GM23338 (cell line): Measurements from ENCODE around the gene LPP. TPM values are rescaled to one million over a fixed set of nuclear protein-coding genes. Genes with fewer than 3 reads are reported as not detected.

Experiments
- ATAC-seq: fragments of 200-7000 bp; cut with Tn5 transposase; 3 replicates; pipeline ENCODE4 v1.9.1; 2020
- DNase-seq: peaks from one replicate; pipeline ENCODE4 v3.0.0-alpha.2; 2015; ENCODE audit warnings: low spot score
- H2AFZ ChIP-seq: fragments of 200-600 bp; sonication (generic); 2 replicates; pipeline ENCODE4 v1.8.0; 2016; ENCODE audit warnings: antibody characterized with exemption, mild to moderate bottlenecking, moderate library complexity
- H3F3A ChIP-seq: fragments of 200-600 bp; sonication (generic); replicated peaks from 2 replicates; pipeline ENCODE4 v1.8.0; 2017; ENCODE audit warnings: antibody characterized with exemption, mixed run types, low read depth
- H3K27ac ChIP-seq: fragments of 200-600 bp; sonication (generic); 2 replicates; pipeline ENCODE4 v1.6.1; 2016; ENCODE audit warnings: low read depth
- H3K27me3 ChIP-seq: fragments of 200-600 bp; sonication (generic); 2 replicates; pipeline ENCODE4 v1.8.0; 2016; ENCODE audit warnings: mild to moderate bottlenecking, mixed run types, moderate library complexity; ENCODE audit not compliant: insufficient read depth
- H3K36me3 ChIP-seq: fragments of 200-600 bp; sonication (generic); 2 replicates; pipeline ENCODE4 v1.8.0; 2016; ENCODE audit warnings: mild to moderate bottlenecking; ENCODE audit not compliant: insufficient read depth
- H3K4me1 ChIP-seq: fragments of 200-600 bp; sonication (generic); 2 replicates; pipeline ENCODE4 v1.8.0; 2016; ENCODE audit warnings: mild to moderate bottlenecking, moderate library complexity; ENCODE audit not compliant: insufficient read depth
- H3K4me2 ChIP-seq: fragments of 200-600 bp; sonication (generic); 2 replicates; pipeline ENCODE4 v1.7.1; 2017; ENCODE audit warnings: mixed run types
- H3K4me3 ChIP-seq: fragments of 200-600 bp; sonication (generic); 2 replicates; pipeline ENCODE4 v1.6.1; 2016; ENCODE audit warnings: mixed run types
- H3K79me2 ChIP-seq: fragments of 200-600 bp; sonication (generic); replicated peaks from 2 replicates; pipeline ENCODE4 v1.8.0; 2017; ENCODE audit warnings: mild to moderate bottlenecking; ENCODE audit not compliant: insufficient read depth
- H3K9me2 ChIP-seq: fragments of 200-600 bp; sonication (generic); 2 replicates; pipeline ENCODE4 v1.8.0; 2017; ENCODE audit not compliant: insufficient read depth
- H4K20me1 ChIP-seq: fragments of 200-600 bp; sonication (generic); replicated peaks from 2 replicates; pipeline ENCODE4 v1.8.0; 2017; ENCODE audit warnings: mild to moderate bottlenecking; ENCODE audit not compliant: insufficient read depth
- H3K27ac Mint-ChIP-seq: 2 replicates; pipeline ENCODE4 v1.8.0; 2020; ENCODE audit warnings: inconsistent platforms, mild to moderate bottlenecking, moderate library complexity, mixed read lengths
- H3K27me3 Mint-ChIP-seq: 3 replicates; pipeline ENCODE4 v1.8.0; 2022; ENCODE audit warnings: low read depth, mild to moderate bottlenecking, moderate library complexity, mixed read lengths, inconsistent platforms; ENCODE audit not compliant: insufficient read depth, poor library complexity
- H3K36me3 Mint-ChIP-seq: 3 replicates; pipeline ENCODE4 v1.8.0; 2021; ENCODE audit warnings: low read depth, mild to moderate bottlenecking, inconsistent platforms, moderate library complexity, mixed read lengths
- H3K4me1 Mint-ChIP-seq: 3 replicates; pipeline ENCODE4 v1.8.0; 2020; ENCODE audit warnings: mild to moderate bottlenecking, inconsistent platforms, mixed read lengths
- H3K4me3 Mint-ChIP-seq: 3 replicates; pipeline ENCODE4 v1.8.0; 2021; ENCODE audit warnings: moderate library complexity, mild to moderate bottlenecking, inconsistent platforms, mixed read lengths
- H3K9me3 Mint-ChIP-seq: 3 replicates; pipeline ENCODE4 v1.8.0; 2020; ENCODE audit warnings: moderate library complexity, mild to moderate bottlenecking, inconsistent platforms, mixed read lengths
- CREB1 ChIP-seq: fragments of 250-450 bp; sonication (Bioruptor Pico); IDR thresholded peaks from 2 replicates; pipeline ENCODE4 v1.5.0; 2020; ENCODE audit warnings: low read depth, mild to moderate bottlenecking, moderate library complexity
- CTCF ChIP-seq, 2 experiments: fragments of 200-600 bp in 1 of 2; sonication (generic) in 1 of 2; conservative IDR thresholded peaks; 2 replicates each; pipeline versions ENCODE4 v1.5.1 to v1.6.1; 2016 to 2017; ENCODE audit warnings: antibody characterized with exemption in 2 of 2, low read depth in 2 of 2, mild to moderate bottlenecking in 2 of 2, moderate library complexity in 1 of 2
- EZH2 ChIP-seq: fragments of 200-600 bp; sonication (generic); IDR thresholded peaks from one replicate; pipeline ENCODE4 v1.8.0; 2017; ENCODE audit warnings: antibody characterized with exemption, mild to moderate bottlenecking, low read depth; ENCODE audit not compliant: unreplicated experiment
- EZH2phosphoT487 ChIP-seq: fragments of 200-600 bp; sonication (generic); IDR thresholded peaks from one replicate; pipeline ENCODE4 v1.8.1; 2018; ENCODE audit warnings: antibody characterized with exemption; ENCODE audit not compliant: unreplicated experiment
- NANOG ChIP-seq: IDR thresholded peaks from 2 replicates; pipeline ENCODE4 v1.6.1; 2016; ENCODE audit warnings: antibody characterized with exemption, borderline replicate concordance
- POLR2AphosphoS5 ChIP-seq: IDR thresholded peaks from 2 replicates; pipeline ENCODE4 v1.6.1; 2016; ENCODE audit warnings: antibody characterized with exemption, low read depth
- REST ChIP-seq: IDR thresholded peaks from one replicate; pipeline ENCODE4 v1.6.1; 2018; ENCODE audit warnings: antibody characterized with exemption; ENCODE audit not compliant: unreplicated experiment
- ZNF114 ChIP-seq: fragments of 250-450 bp; sonication (Bioruptor Pico); IDR thresholded peaks from 2 replicates; pipeline ENCODE4 v1.5.0; 2020; ENCODE audit warnings: mild to moderate bottlenecking, moderate library complexity
- ZNF331 ChIP-seq: fragments of 250-450 bp; sonication (Bioruptor Pico); IDR thresholded peaks from 2 replicates; pipeline ENCODE4 v1.5.0; 2020; ENCODE audit warnings: low read depth, mild to moderate bottlenecking, moderate library complexity
- ZNF462 ChIP-seq: fragments of 250-450 bp; sonication (Bioruptor Pico); IDR thresholded peaks from 2 replicates; pipeline ENCODE4 v1.5.0; 2020; ENCODE audit warnings: mild to moderate bottlenecking, moderate library complexity
- polyA plus RNA-seq: library from polyadenylated mRNA; unstranded; fragments of >200 nt; fragmentation: Nextera tagmentation; extraction: Ambion mirVana; gene quantifications from 2 replicates; pipeline ENCODE4 v1.2.1, GENCODE V29; 2016
- total RNA-seq: library from RNA; depleted of rRNA; stranded (reverse); fragments of >200 nt; shearing (Covaris generic); gene quantifications from 2 replicates; pipeline ENCODE4 v1.2.3, GENCODE V29; 2014

Gene LPP
- total and polyA plus RNA-seq, 2 experiments from 2014 or later: 23.0 to 35.2 TPM

- TF ChIP-seq REST (no peak), EZH2 (no peak), EZH2phosphoT487 (no peak), POLR2AphosphoS5 (no peak), NANOG (no peak), CREB1 (no peak), ZNF114 (CRISPR knock-in tag) (no peak), ZNF331 (CRISPR knock-in tag) (no peak)
Observed at GRCh38 chr3:188330138-188330537, 176.2 kb downstream of the LPP start (continued).

- DNase-seq: no peak
- Mint-ChIP-seq H3K4me1 (0 out of 3 replicates have a peak, but pooled peaks cover 2% of the 10 kb centered on the region), H3K4me3 (no peak overlapping the region), H3K27me3 (peaks cover 2% of the 10 kb centered on the region), H3K27ac (no peak overlapping the region), H3K9me3 (no peaks in the 10 kb centered on the region), H3K36me3 (no peaks in the 10 kb centered on the region)
- Histone ChIP-seq H3F3A (no peaks in the 10 kb centered on the region), H4K20me1 (no peaks in the 10 kb centered on the region), H2AFZ (no peak overlapping the region), H3K4me1 (no peaks in the 10 kb centered on the region), H3K79me2 (peaks cover 7% of the 10 kb centered on the region; the same call in 1 of the 2 replicates), H3K27me3 (no peaks in the 10 kb centered on the region), H3K9me2 (no peaks in the 10 kb centered on the region), H3K36me3 (no peaks in the 10 kb centered on the region), H3K4me2 (no peak overlapping the region), H3K27ac (no peak overlapping the region), H3K4me3 (no peak overlapping the region)
- no peak for ATAC-seq
- no peak for TF ChIP-seq ZNF462 (CRISPR knock-in tag)
- TF ChIP-seq EZH2phosphoT487: no peak
- TF ChIP-seq CTCF (conservative IDR thresholded peaks at IDR 0.05; ENCODE audit: low read depth in 2 of 2): no peak
- TF ChIP-seq REST: no peak
- TF ChIP-seq POLR2AphosphoS5: no peak
- TF ChIP-seq CREB1: no peak
- no peak for TF ChIP-seq ZNF331 (CRISPR knock-in tag)
Observed at GRCh38 chr3:188331166-188331565, 177.2 kb downstream of the LPP start.
